Smooth muscle cell (in vitro differentiated cells): ENCODE results near the gene COL26A1. TPM values are rescaled to one million over a fixed set of nuclear protein-coding genes. Genes with fewer than 3 reads are reported as not detected.

Experiments used
- DNase-seq: peaks from one replicate; lab custom pipeline; 2025; ENCODE audit not compliant: unreplicated experiment; lab: John Stamatoyannopoulos, UW
- H2AFZ ChIP-seq: fragments of 200-600 bp; sonication (generic); 2 replicates; pipeline ENCODE4 v1.6.0; 2016; ENCODE audit warnings: antibody characterized with exemption, low read depth, mild to moderate bottlenecking
- H3F3A ChIP-seq: fragments of 200-600 bp; sonication (generic); 2 replicates; pipeline ENCODE4 v1.6.0; 2017; ENCODE audit warnings: antibody characterized with exemption, low read depth
- H3K27ac ChIP-seq: fragments of 200-600 bp; sonication (generic); 2 replicates; pipeline ENCODE4 v1.5.1; 2016; ENCODE audit warnings: low read depth, mild to moderate bottlenecking
- H3K27me3 ChIP-seq: fragments of 200-600 bp; sonication (generic); 2 replicates; pipeline ENCODE4 v1.6.1; 2016; ENCODE audit warnings: low read depth, mild to moderate bottlenecking
- H3K36me3 ChIP-seq: fragments of 200-600 bp; sonication (generic); 2 replicates; pipeline ENCODE4 v1.5.1; 2016; ENCODE audit warnings: low read depth
- H3K4me1 ChIP-seq: fragments of 200-600 bp; sonication (generic); 2 replicates; pipeline ENCODE4 v1.5.1; 2016; ENCODE audit warnings: low read depth
- H3K4me2 ChIP-seq: fragments of 200-600 bp; sonication (generic); 2 replicates; pipeline ENCODE4 v1.6.0; 2016; ENCODE audit warnings: mild to moderate bottlenecking
- H3K4me3 ChIP-seq: fragments of 200-600 bp; sonication (generic); 2 replicates; pipeline ENCODE4 v1.5.1; 2016; ENCODE audit warnings: mild to moderate bottlenecking
- H3K79me2 ChIP-seq: fragments of 200-600 bp; sonication (generic); 2 replicates; pipeline ENCODE4 v1.6.0; 2016; ENCODE audit warnings: low read depth, mild to moderate bottlenecking
- H3K9ac ChIP-seq: fragments of 200-600 bp; sonication (generic); 2 replicates; pipeline ENCODE4 v1.6.0; 2016; ENCODE audit warnings: low read depth
- H3K9me3 ChIP-seq: fragments of 200-600 bp; sonication (generic); replicated peaks from 2 replicates; pipeline ENCODE4 v1.5.1; 2016; ENCODE audit warnings: low read depth
- H4K20me1 ChIP-seq: fragments of 200-600 bp; sonication (generic); 2 replicates; pipeline ENCODE4 v1.6.0; 2016; ENCODE audit warnings: low read depth
- WGBS: methylation state at CpG from one replicate; pipeline ENCODE4 v1.1.7; 2016; ENCODE audit warnings: low lambda C conversion rate; 5-methylcytosine and 5-hydroxymethylcytosine counted together
- polyA plus RNA-seq: library from polyadenylated mRNA; unstranded; fragments of >200 nt; fragmentation: Nextera tagmentation; extraction: Ambion mirVana; gene quantifications from 2 replicates; pipeline ENCODE4 v1.2.1, GENCODE V29; 2016
- total RNA-seq: library from RNA; depleted of rRNA; stranded (reverse); fragments of >200 nt; gene quantifications from 2 replicates; pipeline ENCODE4 v1.2.3, GENCODE V29; 2014
- TF ChIP-seq, protein P1 (sequence below): fragments of 200-600 bp; sonication (generic); IDR thresholded peaks from 2 replicates; pipeline ENCODE4 v1.5.1; 2017; ENCODE audit warnings: borderline replicate concordance, mild to moderate bottlenecking, antibody characterized with exemption; ENCODE audit not compliant: insufficient read depth, poor library complexity, severe bottlenecking

Gene COL26A1
- total and polyA plus RNA-seq, 2 experiments from 2014 or later: 4.9 to 13.2 TPM

DNA sequence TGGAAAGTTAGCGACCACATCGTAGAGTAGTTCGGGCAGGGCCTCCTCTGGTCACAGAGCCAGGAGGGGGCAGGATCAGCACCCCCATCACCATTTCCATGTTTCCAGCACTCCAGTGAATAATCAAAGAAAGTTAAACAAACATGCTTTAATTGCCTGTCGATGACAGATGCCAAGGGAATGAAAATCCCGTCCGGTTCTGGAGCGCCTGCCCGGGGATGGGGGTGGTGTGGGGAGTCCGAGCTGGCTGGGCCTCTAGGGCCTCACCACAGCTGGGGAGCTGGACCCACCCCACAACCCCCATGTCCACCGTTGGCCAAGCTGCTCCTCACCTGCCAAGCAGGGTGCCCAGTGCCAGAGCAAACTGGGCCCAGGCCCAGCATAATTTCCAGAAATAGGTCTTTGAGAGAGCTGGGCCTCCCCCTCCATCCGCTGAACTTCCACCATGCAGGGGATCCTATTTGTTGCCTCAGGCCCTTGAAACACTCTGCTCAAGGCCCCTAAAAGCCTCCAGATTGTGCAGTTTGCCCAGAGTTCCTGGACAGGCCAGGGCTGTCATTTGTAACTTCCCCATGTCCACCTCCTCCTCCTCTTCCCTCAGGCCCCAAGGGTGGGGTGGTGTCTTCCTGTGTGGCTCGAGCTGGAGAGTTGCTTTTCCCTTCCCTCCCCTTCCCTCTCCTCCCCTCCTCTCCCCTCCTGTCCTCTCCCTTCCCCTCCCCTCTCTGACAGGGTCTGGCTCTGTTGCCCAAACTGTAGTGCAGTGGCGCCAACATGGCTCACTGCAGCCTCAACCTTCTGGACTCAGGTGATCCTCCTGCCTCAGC, 165.4 kb downstream of the COL26A1 start:
- Histone ChIP-seq H4K20me1 (no peaks in the 10 kb centered on the region), H2AFZ (no peak overlapping the region), H3K9ac (no peak overlapping the region), H3K27me3 (no peaks in the 10 kb centered on the region), H3K4me3 (no peak overlapping the region), H3K4me1 (no peaks in the 10 kb centered on the region), H3K9me3 (no peaks in the 10 kb centered on the region), H3K79me2 (no peaks in the 10 kb centered on the region), H3K36me3 (no peaks in the 10 kb centered on the region), H3F3A (no peaks in the 10 kb centered on the region), H3K4me2 (peak overlapping the region; percentile 40), H3K27ac (peak overlapping the region; percentile 46)
- WGBS: 42% methylated on average over 11 of the region's 13 CpGs
- TF ChIP-seq, protein P1, sequence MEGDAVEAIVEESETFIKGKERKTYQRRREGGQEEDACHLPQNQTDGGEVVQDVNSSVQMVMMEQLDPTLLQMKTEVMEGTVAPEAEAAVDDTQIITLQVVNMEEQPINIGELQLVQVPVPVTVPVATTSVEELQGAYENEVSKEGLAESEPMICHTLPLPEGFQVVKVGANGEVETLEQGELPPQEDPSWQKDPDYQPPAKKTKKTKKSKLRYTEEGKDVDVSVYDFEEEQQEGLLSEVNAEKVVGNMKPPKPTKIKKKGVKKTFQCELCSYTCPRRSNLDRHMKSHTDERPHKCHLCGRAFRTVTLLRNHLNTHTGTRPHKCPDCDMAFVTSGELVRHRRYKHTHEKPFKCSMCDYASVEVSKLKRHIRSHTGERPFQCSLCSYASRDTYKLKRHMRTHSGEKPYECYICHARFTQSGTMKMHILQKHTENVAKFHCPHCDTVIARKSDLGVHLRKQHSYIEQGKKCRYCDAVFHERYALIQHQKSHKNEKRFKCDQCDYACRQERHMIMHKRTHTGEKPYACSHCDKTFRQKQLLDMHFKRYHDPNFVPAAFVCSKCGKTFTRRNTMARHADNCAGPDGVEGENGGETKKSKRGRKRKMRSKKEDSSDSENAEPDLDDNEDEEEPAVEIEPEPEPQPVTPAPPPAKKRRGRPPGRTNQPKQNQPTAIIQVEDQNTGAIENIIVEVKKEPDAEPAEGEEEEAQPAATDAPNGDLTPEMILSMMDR: no peak
- DNase-seq: no peak

DNA sequence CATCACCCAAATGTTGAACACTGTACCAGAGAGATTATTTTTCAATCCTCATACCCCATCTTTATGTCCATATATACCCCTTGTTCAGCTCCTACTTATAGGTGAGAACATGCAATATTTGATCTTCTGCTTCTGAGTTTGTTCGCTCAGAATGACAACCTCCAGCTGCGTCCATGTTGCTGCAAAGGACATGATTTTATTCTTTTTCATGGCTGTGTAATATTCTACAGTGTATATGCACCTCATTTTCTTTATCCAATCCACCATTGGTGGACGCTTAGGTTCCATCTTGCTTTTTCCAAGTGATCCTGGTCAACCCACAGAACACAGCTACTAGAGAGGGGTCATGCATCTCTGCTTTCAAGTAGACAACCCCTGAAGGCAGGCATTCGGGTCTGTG, 166.9 kb downstream of the COL26A1 start:
- Histone ChIP-seq H3K9ac (no peak overlapping the region), H3K27me3 (no peaks in the 10 kb centered on the region), H3K4me1 (no peaks in the 10 kb centered on the region), H3K79me2 (no peaks in the 10 kb centered on the region), H3K4me3 (no peak overlapping the region), H3K9me3 (no peaks in the 10 kb centered on the region), H3K4me2 (no peak overlapping the region), H4K20me1 (no peaks in the 10 kb centered on the region), H2AFZ (no peak overlapping the region), H3K36me3 (no peaks in the 10 kb centered on the region), H3F3A (no peaks in the 10 kb centered on the region), H3K27ac (no peak overlapping the region)
- 96% methylated on average over 4 of the region's 4 CpGs for WGBS
- TF ChIP-seq, protein P1: no peak
- no peak for DNase-seq

DNA sequence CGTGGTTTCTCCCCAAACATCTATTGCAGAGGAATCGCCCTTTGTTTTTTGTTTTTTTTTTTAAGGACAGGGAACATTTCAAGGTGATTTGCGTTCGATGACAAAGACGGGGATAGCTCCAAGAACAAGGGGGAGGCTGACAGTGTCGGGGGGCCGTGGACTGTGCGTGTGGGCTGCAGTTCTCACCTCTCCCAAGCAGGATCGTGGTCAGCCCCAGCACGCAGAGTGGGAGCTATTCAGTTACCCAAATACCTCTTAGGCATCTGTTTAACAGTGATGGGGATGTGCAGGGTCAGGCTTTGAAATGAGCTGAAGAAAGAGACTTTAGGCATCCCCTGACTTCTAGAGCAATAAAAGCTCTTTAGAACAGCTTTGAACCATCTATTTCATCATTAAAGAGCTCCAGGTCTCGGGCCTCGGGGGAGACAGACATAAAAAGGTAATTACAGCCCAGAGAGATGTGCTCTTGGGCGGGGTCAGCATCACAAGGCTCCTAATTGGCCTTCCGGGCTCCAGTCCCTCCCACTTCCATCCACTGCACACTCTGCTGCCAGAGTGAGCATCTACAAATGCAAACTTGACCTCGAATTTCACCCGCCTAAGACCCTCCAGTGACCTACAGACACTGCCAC, 169.2 kb downstream of the COL26A1 start:
- no peaks in the 10 kb centered on the region for H3K9me3 ChIP-seq
- TF ChIP-seq, protein P1: no peak
- 71% methylated on average over 16 of the region's 16 CpGs for WGBS
- no peaks in the 10 kb centered on the region for H3K27me3 ChIP-seq
- H3K27ac ChIP-seq: no peak overlapping the region
- no peaks in the 10 kb centered on the region for H3K4me1 ChIP-seq
- DNase-seq: no peak
- no peak overlapping the region for H3K4me2 ChIP-seq
- H3K79me2 ChIP-seq: no peaks in the 10 kb centered on the region
- no peak overlapping the region for H2AFZ ChIP-seq
- no peaks in the 10 kb centered on the region for H4K20me1 ChIP-seq
- no peaks in the 10 kb centered on the region for H3K36me3 ChIP-seq
- H3F3A ChIP-seq: no peaks in the 10 kb centered on the region
- no peak overlapping the region for H3K9ac ChIP-seq
- no peak overlapping the region for H3K4me3 ChIP-seq
